ENCODE data around the gene GPAT2.
"Not testable (repeated sequence)": the region's sequence is repeated elsewhere in the genome, so short reads cannot be mapped to it uniquely, and the experiment has no call there.

- not testable (repeated sequence) for TF ChIP-seq EZH2 (IDR thresholded peaks at IDR 0.05; ENCODE audit: insufficient read depth, poor library complexity, severe bottlenecking); EZH2phosphoT487 (IDR thresholded peaks at IDR 0.05; ENCODE audit: insufficient read depth, low read depth)
Measured at GRCh38 chr2:95990884-95991283, 43.8 kb downstream of the GPAT2 start.

Measured in GM23248 (cell line).